ACC112 (cell line): Measurements from ENCODE around the gene MAN2A1.

ENCODE experiments used
- H2AFZ ChIP-seq: fragments of 200-600 bp; sonication (generic); one replicate; pipeline ENCODE4 v1.6.0; 2017; ENCODE audit warnings: antibody characterized with exemption, low read length; ENCODE audit not compliant: unreplicated experiment
- H3K27ac ChIP-seq: fragments of 200-600 bp; sonication (generic); 2 replicates; pipeline ENCODE4 v1.5.1; 2014; ENCODE audit warnings: low read depth, mild to moderate bottlenecking, antibody characterized with exemption, low read length, moderate library complexity
- H3K27me3 ChIP-seq: fragments of 200-600 bp; sonication (generic); 2 replicates; pipeline ENCODE4 v1.6.1; 2014; ENCODE audit warnings: mild to moderate bottlenecking, antibody characterized with exemption, low read length, moderate library complexity, mixed read lengths; ENCODE audit not compliant: insufficient read depth
- H3K36me3 ChIP-seq: fragments of 200-600 bp; sonication (generic); 2 replicates; pipeline ENCODE4 v1.6.1; 2016; ENCODE audit warnings: mild to moderate bottlenecking, antibody characterized with exemption, low read length, moderate library complexity, mixed read lengths; ENCODE audit not compliant: insufficient read depth
- H3K4me1 ChIP-seq: fragments of 200-600 bp; sonication (generic); one replicate; pipeline ENCODE4 v1.6.1; 2016; ENCODE audit warnings: low read length, mixed read lengths; ENCODE audit not compliant: insufficient read depth, unreplicated experiment, control insufficient read depth
- H3K4me3 ChIP-seq: fragments of 200-600 bp; sonication (generic); 2 replicates; pipeline ENCODE4 v1.5.1; 2014; ENCODE audit warnings: mild to moderate bottlenecking, low read depth, low read length
- H3K79me2 ChIP-seq: fragments of 200-600 bp; sonication (generic); one replicate; pipeline ENCODE4 v1.6.0; 2016; ENCODE audit warnings: low read length; ENCODE audit not compliant: control insufficient read depth, unreplicated experiment, insufficient read depth

MAN2A1 gene

GRCh38 chr5:109655841-109656240 is 33.9 kb upstream of the MAN2A1 start:
- H2AFZ ChIP-seq, result no peak overlapping the region
- H3K27ac ChIP-seq, result no peak overlapping the region
- H3K4me1 ChIP-seq, result no peaks in the 10 kb centered on the region
- H3K27me3 ChIP-seq, result no peaks in the 10 kb centered on the region
- no peaks in the 10 kb centered on the region for H3K79me2 ChIP-seq
- H3K4me3 ChIP-seq, result no peak overlapping the region
- H3K36me3 ChIP-seq, result no peaks in the 10 kb centered on the region

- no peak overlapping the region for H2AFZ ChIP-seq
These were observed 32.9 kb upstream of the MAN2A1 start for GRCh38 chr5:109656829-109657228.

GRCh38 chr5:109659901-109660300 is 29.8 kb upstream of the MAN2A1 start:
- Histone ChIP-seq H2AFZ (no peak overlapping the region), H3K36me3 (no peaks in the 10 kb centered on the region), H3K4me1 (no peaks in the 10 kb centered on the region), H3K4me3 (no peak overlapping the region), H3K79me2 (no peaks in the 10 kb centered on the region), H3K27me3 (no peaks in the 10 kb centered on the region), H3K27ac (no peak overlapping the region)

More at GRCh38 chr5:109656829-109657228, 32.9 kb upstream of the MAN2A1 start:
- no peaks in the 10 kb centered on the region for H3K79me2 ChIP-seq
- no peaks in the 10 kb centered on the region for H3K27me3 ChIP-seq
- no peaks in the 10 kb centered on the region for H3K4me1 ChIP-seq
- no peaks in the 10 kb centered on the region for H3K36me3 ChIP-seq
- H3K4me3 ChIP-seq, result no peak overlapping the region
- H3K27ac ChIP-seq, result no peak overlapping the region

- Histone ChIP-seq H3K79me2 (no peaks in the 10 kb centered on the region), H3K4me1 (no peaks in the 10 kb centered on the region), H3K36me3 (no peaks in the 10 kb centered on the region), H3K27ac (no peak overlapping the region), H3K4me3 (no peak overlapping the region), H3K27me3 (no peaks in the 10 kb centered on the region), H2AFZ (no peak overlapping the region)
These were observed 29.4 kb upstream of the MAN2A1 start for GRCh38 chr5:109660301-109660700.

GRCh38 chr5:109668237-109668636 is 21.5 kb upstream of the MAN2A1 start:
- Histone ChIP-seq H2AFZ (no peak overlapping the region), H3K79me2 (no peaks in the 10 kb centered on the region), H3K4me1 (no peaks in the 10 kb centered on the region), H3K36me3 (no peaks in the 10 kb centered on the region), H3K27ac (no peak overlapping the region), H3K27me3 (peaks cover 21% of the 10 kb centered on the region), H3K4me3 (no peak overlapping the region)

- Histone ChIP-seq H3K4me3 (no peak overlapping the region), H3K36me3 (no peaks in the 10 kb centered on the region), H3K4me1 (no peaks in the 10 kb centered on the region), H3K79me2 (no peaks in the 10 kb centered on the region), H3K27ac (no peak overlapping the region), H2AFZ (no peak overlapping the region), H3K27me3 (peaks cover 21% of the 10 kb centered on the region)
These were observed 20.9 kb upstream of the MAN2A1 start for GRCh38 chr5:109668668-109669422.

GRCh38 chr5:109669991-109670706 is 19.6 kb upstream of the MAN2A1 start:
- Histone ChIP-seq H3K27me3 (peaks cover 21% of the 10 kb centered on the region), H3K79me2 (no peaks in the 10 kb centered on the region), H2AFZ (no peak overlapping the region), H3K4me3 (no peak overlapping the region), H3K27ac (no peak overlapping the region), H3K36me3 (no peaks in the 10 kb centered on the region), H3K4me1 (no peaks in the 10 kb centered on the region)

DNA sequence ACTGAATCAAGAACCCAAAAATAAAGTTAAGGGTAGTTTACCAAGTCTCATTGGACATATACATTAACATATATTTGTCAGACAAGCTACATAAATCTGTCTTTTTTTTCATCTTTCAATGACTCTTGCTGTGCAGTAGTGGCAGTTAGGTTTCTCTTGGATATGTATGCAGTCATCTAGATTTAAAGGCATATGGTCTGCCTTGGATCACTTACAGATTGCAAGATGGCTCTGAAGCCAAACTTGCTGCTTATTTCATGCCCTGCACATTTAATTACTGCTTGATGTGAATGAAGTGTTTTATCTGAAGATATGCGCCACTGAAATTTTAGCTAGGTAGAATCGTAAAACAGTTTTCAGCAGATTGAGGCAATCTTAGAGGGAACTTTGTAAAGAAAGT is 18.6 kb upstream of the MAN2A1 start:
- Histone ChIP-seq H3K36me3 (no peaks in the 10 kb centered on the region), H3K79me2 (no peaks in the 10 kb centered on the region), H3K4me1 (no peaks in the 10 kb centered on the region), H3K4me3 (no peak overlapping the region), H3K27ac (no peak overlapping the region), H3K27me3 (peaks cover 25% of the 10 kb centered on the region), H2AFZ (no peak overlapping the region)

DNA sequence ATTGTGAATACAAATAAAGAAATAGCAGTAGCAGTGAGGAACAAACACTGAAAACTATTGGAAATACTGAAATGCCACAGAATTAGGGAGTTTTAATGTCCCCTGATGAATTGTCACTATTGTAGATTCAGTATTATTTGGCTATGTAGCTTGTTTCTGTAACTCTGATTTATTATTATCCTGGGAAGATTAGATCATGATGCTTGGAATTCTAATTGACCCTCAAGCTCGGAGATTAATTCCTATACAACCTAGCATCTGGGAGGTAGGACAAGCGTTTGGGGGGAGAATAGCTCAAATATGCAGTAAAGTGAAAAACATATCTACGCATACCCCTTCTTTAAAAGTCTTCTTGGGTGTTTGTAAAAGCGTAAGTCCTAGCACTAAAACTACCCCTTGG is 15.1 kb upstream of the MAN2A1 start:
- Histone ChIP-seq H3K36me3 (no peaks in the 10 kb centered on the region), H3K27me3 (peaks cover 30% of the 10 kb centered on the region), H3K4me1 (no peaks in the 10 kb centered on the region), H3K79me2 (no peaks in the 10 kb centered on the region), H2AFZ (no peak overlapping the region), H3K27ac (no peak overlapping the region), H3K4me3 (no peak overlapping the region)

- Histone ChIP-seq H3K4me3 (no peak overlapping the region), H3K4me1 (no peaks in the 10 kb centered on the region), H3K27ac (no peak overlapping the region), H3K27me3 (peaks cover 20% of the 10 kb centered on the region), H2AFZ (no peak overlapping the region), H3K79me2 (no peaks in the 10 kb centered on the region), H3K36me3 (no peaks in the 10 kb centered on the region)
These were observed 12.8 kb upstream of the MAN2A1 start for GRCh38 chr5:109676920-109677319.

DNA sequence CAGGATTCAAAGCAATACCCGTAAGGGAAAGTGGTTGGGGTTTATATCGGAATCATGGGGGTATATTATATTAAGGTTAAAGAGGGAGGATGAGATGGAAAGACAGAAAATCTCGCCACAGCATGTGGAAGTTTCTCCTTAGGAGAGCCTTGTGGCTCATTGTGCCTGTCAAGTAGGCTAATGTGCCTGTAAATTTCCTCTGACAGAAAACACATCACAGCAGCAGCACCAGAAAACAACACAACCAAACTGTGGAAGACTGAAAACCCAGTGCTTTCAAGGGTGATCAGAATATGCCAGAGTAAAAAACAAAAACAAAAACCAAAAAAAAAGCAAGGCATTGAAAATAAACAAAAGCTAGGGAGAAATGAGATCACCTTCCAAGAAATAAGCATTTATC is 11.3 kb upstream of the MAN2A1 start:
- Histone ChIP-seq H3K27ac (no peak overlapping the region), H3K4me1 (no peaks in the 10 kb centered on the region), H3K79me2 (no peaks in the 10 kb centered on the region), H3K4me3 (no peak overlapping the region), H2AFZ (no peak overlapping the region), H3K36me3 (no peaks in the 10 kb centered on the region), H3K27me3 (peaks cover 9% of the 10 kb centered on the region; the same call in 1 of the 2 replicates)
